ENCODE data around the gene KMT2A. TPM values are rescaled to one million over a fixed set of nuclear protein-coding genes. Genes with fewer than 3 reads are reported as not detected.

The KMT2A gene
- total and polyA plus RNA-seq, 2 donors: 19.6 to 82.4 TPM

Other genes with a start within 250 kb of the KMT2A start
- gene JAML, start 211.5 kb upstream of the KMT2A start, total RNA-seq: 6.5 TPM
- gene JAML, start 211.5 kb upstream of the KMT2A start, polyA plus RNA-seq: 6.0 TPM
- 4.7 TPM for gene MPZL3, start 184.1 kb upstream of the KMT2A start, total RNA-seq
- gene MPZL3, start 184.1 kb upstream of the KMT2A start, polyA plus RNA-seq: 1.4 TPM
- gene MPZL2, start 172.2 kb upstream of the KMT2A start, total RNA-seq: 62.8 TPM
- 44.2 TPM for gene MPZL2, start 172.2 kb upstream of the KMT2A start, polyA plus RNA-seq
- gene CD3E, start 131.8 kb upstream of the KMT2A start, total RNA-seq: 0.32 TPM
- 3.6 TPM for gene CD3E, start 131.8 kb upstream of the KMT2A start, polyA plus RNA-seq
- 0.69 TPM for gene CD3D, start 93.8 kb upstream of the KMT2A start, total RNA-seq
- gene CD3D, start 93.8 kb upstream of the KMT2A start, polyA plus RNA-seq: 5.6 TPM
- gene CD3G, start 92.1 kb upstream of the KMT2A start, total RNA-seq: 1.1 TPM
- 0.48 TPM for gene CD3G, start 92.1 kb upstream of the KMT2A start, polyA plus RNA-seq
- 54.2 TPM for gene UBE4A, start 76.9 kb upstream of the KMT2A start, total RNA-seq
- gene UBE4A, start 76.9 kb upstream of the KMT2A start, polyA plus RNA-seq: 19.7 TPM
- gene ATP5MG, start 34.9 kb upstream of the KMT2A start, total RNA-seq: 70.1 TPM
- gene ATP5MG, start 34.9 kb upstream of the KMT2A start, polyA plus RNA-seq: 210 TPM
- gene TTC36, start 91.0 kb downstream of the KMT2A start, total RNA-seq: not detected
- gene TTC36, start 91.0 kb downstream of the KMT2A start, polyA plus RNA-seq: 0.49 TPM
- 14.1 TPM for gene TMEM25, start 94.7 kb downstream of the KMT2A start, total RNA-seq
- gene TMEM25, start 94.7 kb downstream of the KMT2A start, polyA plus RNA-seq: 23.9 TPM
- gene IFT46, start 129.4 kb downstream of the KMT2A start, total RNA-seq: 26.1 TPM
- gene IFT46, start 129.4 kb downstream of the KMT2A start, polyA plus RNA-seq: 25.1 TPM
- 141 TPM for gene ARCN1, start 135.9 kb downstream of the KMT2A start, total RNA-seq
- 90.2 TPM for gene ARCN1, start 135.9 kb downstream of the KMT2A start, polyA plus RNA-seq
- gene PHLDB1, start 171.1 kb downstream of the KMT2A start, total RNA-seq: 54.0 TPM
- 112 TPM for gene PHLDB1, start 171.1 kb downstream of the KMT2A start, polyA plus RNA-seq
- gene TREH, start 243.2 kb downstream of the KMT2A start, total RNA-seq: not detected
- gene TREH, start 243.2 kb downstream of the KMT2A start, polyA plus RNA-seq: 1.0 TPM